Vagina (tissue), 2 donors: Measurements from ENCODE around the gene MICAL2. TPM values are rescaled to one million over a fixed set of nuclear protein-coding genes. Genes with fewer than 3 reads are reported as not detected.

Experiments
- DNase-seq, 2 donors: peaks; one replicate each; pipeline ENCODE4 v3.0.0-alpha.2; 2017; ENCODE audit errors: extremely low spot score in 2 of 2
- H3K27ac ChIP-seq: fragments of 200-600 bp; sonication (generic); one replicate; pipeline ENCODE4 v1.5.1; 2019
- H3K27me3 ChIP-seq: fragments of 200-600 bp; sonication (generic); one replicate; pipeline ENCODE4 v1.5.1; 2019
- H3K36me3 ChIP-seq, 2 donors: fragments of 200-600 bp; sonication (generic); one replicate each; pipeline ENCODE4 v1.5.1; 2017 to 2019
- H3K4me1 ChIP-seq: fragments of 200-600 bp; sonication (generic); one replicate; pipeline ENCODE4 v1.5.1; 2019
- H3K4me3 ChIP-seq, 2 donors: fragments of 200-600 bp; sonication (generic); 1 replicate in 1 of 2; 2 replicates in 1 of 2; pipeline ENCODE4 v1.5.1; 2016 to 2019
- H3K9me3 ChIP-seq: fragments of 200-600 bp; sonication (generic); one replicate; pipeline ENCODE4 v1.5.1; 2019
- POLR2A ChIP-seq, 2 donors: fragments of 450-650 bp; IDR thresholded peaks; one replicate each; pipeline ENCODE4 v1.6.1; 2017; ENCODE audit warnings: antibody characterized with exemption in 2 of 2, mild to moderate bottlenecking in 2 of 2, moderate library complexity in 2 of 2
- POLR2AphosphoS5 ChIP-seq, 2 donors: sonication (generic); formaldehyde crosslinking; IDR thresholded peaks; one replicate each; pipeline ENCODE4 v1.9.0; 2017; ENCODE audit warnings: antibody characterized with exemption in 2 of 2, mild to moderate bottlenecking in 2 of 2, low read depth in 1 of 2; ENCODE audit not compliant: insufficient read depth in 1 of 2
- intact Hi-C: fragments of 100-400 bp; cut with DNase I; formaldehyde crosslinking; loops from one replicate; pipeline ENCODE4 v1.15.1; 2023
- total RNA-seq: library from RNA; depleted of rRNA; stranded (reverse); fragments of >200 nt; gene quantifications from one replicate; pipeline ENCODE4 v1.2.3, GENCODE V29; 2016
- TF ChIP-seq, protein P1 (sequence below), 3 experiments: fragments of 450-650 bp in 2 of 3; fragments of 200-600 bp in 1 of 3; sonication (generic) in 1 of 3; IDR thresholded peaks; one replicate each; pipeline ENCODE4 v1.5.1; 2017 to 2019; ENCODE audit warnings: antibody characterized with exemption in 3 of 3, mild to moderate bottlenecking in 2 of 3, moderate library complexity in 2 of 3

The MICAL2 gene
- total RNA-seq, 1 donor from 2014 or later, result 41.7 TPM

DNA sequence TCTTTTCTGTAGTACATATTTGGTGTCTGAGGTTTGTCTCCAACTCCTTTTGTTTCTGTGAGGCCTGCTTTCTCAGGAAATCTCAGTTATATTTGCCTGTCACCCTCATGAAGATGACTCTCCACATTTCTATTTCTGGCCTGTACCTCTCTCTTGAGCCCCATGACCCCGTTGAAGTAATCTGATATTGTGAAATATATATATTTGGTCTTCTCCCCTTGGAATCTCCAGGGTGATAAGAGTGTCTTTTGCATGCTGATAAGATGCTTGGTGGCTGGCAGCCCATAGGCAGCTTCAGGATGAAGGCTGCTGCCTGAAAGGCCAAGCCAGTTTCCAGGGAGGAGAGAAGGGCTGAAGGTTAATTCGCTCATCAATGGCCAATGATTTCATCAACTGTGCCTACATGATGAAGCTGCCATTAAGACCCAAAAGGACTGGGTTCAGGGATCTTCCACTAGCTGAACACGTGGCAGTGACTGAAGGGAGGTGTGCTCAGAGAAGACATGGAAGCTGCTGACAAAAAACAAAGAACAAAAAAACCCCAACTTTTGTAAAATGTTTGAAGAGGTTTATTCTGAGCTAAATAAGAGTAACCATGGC is 67.4 kb downstream of the MICAL2 start:
- Histone ChIP-seq H3K9me3 (no peaks in the 10 kb centered on the region), H3K4me1 (peaks cover 7% of the 10 kb centered on the region), H3K27me3 (no peaks in the 10 kb centered on the region), H3K36me3 (no peaks in the 10 kb centered on the region), H3K27ac (no peak overlapping the region), H3K4me3 (no peak overlapping the region)
- intact Hi-C loops, result no loop called here
- TF ChIP-seq POLR2A (IDR thresholded peaks at IDR 0.05) (no peak), POLR2AphosphoS5 (IDR thresholded peaks at IDR 0.05; ENCODE audit: insufficient read depth in 1 of 2, low read depth in 1 of 2) (no peak)
- TF ChIP-seq, protein P1, sequence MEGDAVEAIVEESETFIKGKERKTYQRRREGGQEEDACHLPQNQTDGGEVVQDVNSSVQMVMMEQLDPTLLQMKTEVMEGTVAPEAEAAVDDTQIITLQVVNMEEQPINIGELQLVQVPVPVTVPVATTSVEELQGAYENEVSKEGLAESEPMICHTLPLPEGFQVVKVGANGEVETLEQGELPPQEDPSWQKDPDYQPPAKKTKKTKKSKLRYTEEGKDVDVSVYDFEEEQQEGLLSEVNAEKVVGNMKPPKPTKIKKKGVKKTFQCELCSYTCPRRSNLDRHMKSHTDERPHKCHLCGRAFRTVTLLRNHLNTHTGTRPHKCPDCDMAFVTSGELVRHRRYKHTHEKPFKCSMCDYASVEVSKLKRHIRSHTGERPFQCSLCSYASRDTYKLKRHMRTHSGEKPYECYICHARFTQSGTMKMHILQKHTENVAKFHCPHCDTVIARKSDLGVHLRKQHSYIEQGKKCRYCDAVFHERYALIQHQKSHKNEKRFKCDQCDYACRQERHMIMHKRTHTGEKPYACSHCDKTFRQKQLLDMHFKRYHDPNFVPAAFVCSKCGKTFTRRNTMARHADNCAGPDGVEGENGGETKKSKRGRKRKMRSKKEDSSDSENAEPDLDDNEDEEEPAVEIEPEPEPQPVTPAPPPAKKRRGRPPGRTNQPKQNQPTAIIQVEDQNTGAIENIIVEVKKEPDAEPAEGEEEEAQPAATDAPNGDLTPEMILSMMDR (IDR thresholded peaks at IDR 0.05), result no peak
- DNase-seq, result no peak

DNA sequence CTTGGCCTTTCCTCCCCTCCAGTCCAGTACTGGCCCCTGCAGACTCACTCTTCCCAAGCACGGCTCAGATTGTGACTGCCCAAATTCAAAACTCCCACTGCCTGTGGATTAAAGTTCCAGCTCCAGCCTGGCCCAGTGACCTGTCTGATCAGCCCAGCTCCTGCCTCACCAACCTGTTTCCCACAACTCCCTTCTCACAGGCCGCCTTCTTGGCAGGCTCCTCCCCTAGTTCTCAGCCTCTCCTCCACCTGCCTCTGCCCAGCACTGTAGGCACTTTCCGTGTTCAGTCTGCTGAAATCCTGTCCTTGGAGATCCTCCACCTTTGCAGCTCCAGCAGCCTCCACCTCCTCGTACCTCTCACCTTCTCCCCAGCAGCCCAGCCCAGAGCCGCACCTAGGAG is 68.6 kb downstream of the MICAL2 start:
- Histone ChIP-seq H3K4me1 (peaks cover 15% of the 10 kb centered on the region), H3K4me3 (no peak overlapping the region), H3K27ac (no peak overlapping the region), H3K9me3 (no peaks in the 10 kb centered on the region), H3K27me3 (no peaks in the 10 kb centered on the region), H3K36me3 (no peaks in the 10 kb centered on the region)
- intact Hi-C loops, result no loop called here
- TF ChIP-seq POLR2AphosphoS5 (IDR thresholded peaks at IDR 0.05; ENCODE audit: insufficient read depth in 1 of 2, low read depth in 1 of 2) (no peak), POLR2A (IDR thresholded peaks at IDR 0.05) (no peak)
- TF ChIP-seq, protein P1 (IDR thresholded peaks at IDR 0.05), result no peak
- DNase-seq, result no peak

DNA sequence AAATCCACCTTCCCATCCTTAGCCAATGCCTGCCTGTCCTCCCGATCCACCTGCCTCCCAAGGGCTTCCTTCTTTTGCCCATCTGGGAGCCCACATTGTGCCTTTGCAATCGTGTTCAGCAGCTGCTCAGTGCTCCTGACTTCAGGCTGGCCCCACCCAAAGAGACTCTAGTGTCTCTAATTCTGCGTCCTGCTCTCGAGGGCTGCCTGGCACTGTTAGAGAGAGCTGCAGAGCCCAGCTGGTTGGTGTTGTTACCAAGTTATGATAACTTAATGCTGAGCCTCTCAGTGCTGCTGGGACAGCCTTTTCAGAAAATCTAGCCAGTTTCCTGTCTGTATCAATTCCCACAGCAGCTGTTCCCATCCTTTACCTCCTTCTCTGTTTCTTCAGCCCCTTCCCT is 69.1 kb downstream of the MICAL2 start:
- Histone ChIP-seq H3K27me3 (no peaks in the 10 kb centered on the region), H3K27ac (no peak overlapping the region), H3K36me3 (no peaks in the 10 kb centered on the region), H3K9me3 (no peaks in the 10 kb centered on the region), H3K4me3 (no peak overlapping the region), H3K4me1 (peaks cover 15% of the 10 kb centered on the region)
- intact Hi-C loops, result no loop called here
- DNase-seq, result no peak
- TF ChIP-seq POLR2A (IDR thresholded peaks at IDR 0.05) (no peak), POLR2AphosphoS5 (IDR thresholded peaks at IDR 0.05; ENCODE audit: insufficient read depth in 1 of 2, low read depth in 1 of 2) (no peak)
- TF ChIP-seq, protein P1 (IDR thresholded peaks at IDR 0.05), result no peak

DNA sequence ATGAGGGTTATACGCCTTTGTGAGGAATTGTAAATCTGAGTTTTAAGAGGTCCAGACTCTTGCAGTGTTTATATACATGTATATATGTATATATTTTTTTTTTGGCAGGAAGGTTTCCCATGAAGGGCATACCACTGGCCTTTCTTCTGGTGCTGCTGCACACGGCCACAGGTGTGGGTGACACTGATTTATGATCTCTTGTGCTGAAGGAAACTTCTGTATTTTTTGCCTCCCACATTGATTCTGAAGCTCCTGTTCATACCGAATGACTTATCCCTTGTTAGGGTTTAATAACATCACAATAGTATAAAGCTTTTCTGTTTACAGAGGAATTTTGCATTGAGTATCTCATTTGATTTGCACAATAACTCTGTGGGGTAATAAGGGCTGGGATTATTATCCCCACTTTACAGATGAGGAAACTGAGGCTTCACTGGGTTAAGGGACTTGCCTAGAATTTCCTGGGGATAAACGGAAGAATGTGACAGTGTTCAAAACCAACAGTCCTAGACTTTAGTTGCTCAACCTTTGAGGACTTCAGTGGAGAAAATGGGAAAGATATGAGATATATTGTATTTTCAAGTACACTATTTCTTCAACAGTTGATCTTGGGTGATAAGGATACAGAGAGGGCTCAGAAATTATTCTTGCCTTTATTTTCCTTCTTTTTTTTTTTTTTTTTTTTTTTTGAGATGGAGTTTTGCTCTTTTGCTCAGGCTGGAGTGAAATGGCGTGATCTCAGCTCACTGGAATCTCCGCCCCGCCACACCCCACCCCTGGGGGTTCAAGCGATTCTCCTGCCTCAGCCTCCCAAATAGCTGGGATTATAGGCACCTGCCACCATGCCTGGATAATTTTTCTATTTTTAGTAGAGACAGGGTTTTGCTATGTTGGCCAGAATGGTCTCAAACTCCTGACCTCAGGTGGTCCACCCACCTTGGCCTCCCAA is 70.1 kb downstream of the MICAL2 start:
- no peak overlapping the region for H3K4me3 ChIP-seq
- H3K27ac ChIP-seq, result no peak overlapping the region
- no peaks in the 10 kb centered on the region for H3K9me3 ChIP-seq
- TF ChIP-seq, protein P1 (IDR thresholded peaks at IDR 0.05), result no peak
- TF ChIP-seq POLR2AphosphoS5 (IDR thresholded peaks at IDR 0.05; ENCODE audit: insufficient read depth in 1 of 2, low read depth in 1 of 2), result no peak
- no peak for TF ChIP-seq POLR2A (IDR thresholded peaks at IDR 0.05)
- H3K36me3 ChIP-seq, result no peaks in the 10 kb centered on the region
- H3K4me1 ChIP-seq, result peaks cover 18% of the 10 kb centered on the region
- no peak for DNase-seq
- H3K27me3 ChIP-seq, result no peaks in the 10 kb centered on the region
- intact Hi-C loops, result no loop called here

DNA sequence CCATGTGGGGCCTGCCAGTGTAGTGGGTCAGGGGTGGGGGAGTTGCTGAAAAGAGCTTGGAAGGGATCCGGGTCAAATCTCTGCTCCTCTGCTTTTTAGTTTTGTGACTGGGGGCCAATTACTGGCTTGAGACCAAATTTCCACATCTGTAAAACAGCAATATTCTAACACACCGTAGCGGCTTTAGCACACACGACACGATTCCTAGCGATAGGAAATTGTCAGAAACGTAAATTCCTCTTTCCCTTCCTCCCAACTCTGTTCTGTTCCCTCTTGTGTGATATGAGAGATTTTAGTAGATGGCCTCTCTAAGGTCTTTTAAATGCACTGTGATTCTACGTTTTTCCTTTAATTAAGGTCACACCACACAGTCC is 71.9 kb downstream of the MICAL2 start:
- Histone ChIP-seq H3K27me3 (no peaks in the 10 kb centered on the region), H3K9me3 (no peaks in the 10 kb centered on the region), H3K4me1 (peaks cover 22% of the 10 kb centered on the region), H3K4me3 (no peak overlapping the region), H3K36me3 (no peaks in the 10 kb centered on the region), H3K27ac (peak overlapping the region; percentile 3)
- DNase-seq, result no peak
- TF ChIP-seq, protein P1 (IDR thresholded peaks at IDR 0.05), result no peak
- TF ChIP-seq POLR2AphosphoS5 (IDR thresholded peaks at IDR 0.05; ENCODE audit: insufficient read depth in 1 of 2, low read depth in 1 of 2) (no peak), POLR2A (IDR thresholded peaks at IDR 0.05) (no peak)
- intact Hi-C loops, result no loop called here
